KMS-11 (cell line): Measurements from ENCODE around the gene PTH1R.

Experiments
- H2AFZ ChIP-seq: fragments of 200-600 bp; sonication (generic); 2 replicates; pipeline ENCODE4 v1.6.1; 2016; ENCODE audit warnings: antibody characterized with exemption, mixed run types, low read depth
- H3K27ac ChIP-seq: fragments of 200-600 bp; sonication (generic); 2 replicates; pipeline ENCODE4 v1.6.1; 2016; ENCODE audit warnings: mild to moderate bottlenecking, mixed run types
- H3K27me3 ChIP-seq: fragments of 200-600 bp; sonication (generic); 2 replicates; pipeline ENCODE4 v1.6.1; 2017; ENCODE audit warnings: mild to moderate bottlenecking, low read depth, mixed run types, moderate library complexity; ENCODE audit not compliant: insufficient read depth
- H3K36me3 ChIP-seq: fragments of 200-600 bp; sonication (generic); 2 replicates; pipeline ENCODE4 v1.6.1; 2017; ENCODE audit warnings: mild to moderate bottlenecking, mixed run types; ENCODE audit not compliant: insufficient read depth
- H3K4me1 ChIP-seq: fragments of 200-600 bp; sonication (generic); 2 replicates; pipeline ENCODE4 v1.6.1; 2016; ENCODE audit warnings: mild to moderate bottlenecking, low read depth, mixed run types; ENCODE audit not compliant: poor library complexity, severe bottlenecking
- H3K4me2 ChIP-seq: fragments of 200-600 bp; sonication (generic); 2 replicates; pipeline ENCODE4 v1.7.0; 2016; ENCODE audit warnings: mild to moderate bottlenecking, mixed run types
- H3K4me3 ChIP-seq: fragments of 200-600 bp; sonication (generic); IDR thresholded peaks from 2 replicates; pipeline ENCODE4 v1.6.1; 2017; ENCODE audit warnings: low read depth, low read length, mixed read lengths; ENCODE audit not compliant: insufficient read depth
- H3K79me2 ChIP-seq: fragments of 200-600 bp; sonication (generic); 2 replicates; pipeline ENCODE4 v1.6.1; 2016; ENCODE audit warnings: low read depth, mixed run types; ENCODE audit not compliant: insufficient read depth
- H3K9ac ChIP-seq: fragments of 200-600 bp; sonication (generic); 2 replicates; pipeline ENCODE4 v1.6.1; 2016; ENCODE audit warnings: mild to moderate bottlenecking, mixed run types
- H4K20me1 ChIP-seq: fragments of 200-600 bp; sonication (generic); 2 replicates; pipeline ENCODE4 v1.6.1; 2016; ENCODE audit warnings: mild to moderate bottlenecking, mixed run types; ENCODE audit not compliant: insufficient read depth
- CTCF ChIP-seq: fragments of 200-600 bp; sonication (generic); conservative IDR thresholded peaks from 2 replicates; pipeline ENCODE4 v1.6.1; 2017; ENCODE audit warnings: low read depth, mild to moderate bottlenecking, antibody characterized with exemption, low read length, moderate library complexity, mixed read lengths

Gene PTH1R

GRCh38 chr3:46889381-46890110 lies 12.0 kb downstream of the PTH1R start:
- no peaks in the 10 kb centered on the region for H3K79me2 ChIP-seq
- H3K4me1 ChIP-seq, result no peaks in the 10 kb centered on the region
- no peak for TF ChIP-seq CTCF
- no peaks in the 10 kb centered on the region for H3K36me3 ChIP-seq
- no peak overlapping the region for H3K9ac ChIP-seq
- H3K4me3 ChIP-seq, result no peak overlapping the region
- H3K4me2 ChIP-seq, result no peak overlapping the region
- no peak overlapping the region for H3K27ac ChIP-seq
- H4K20me1 ChIP-seq, result no peaks in the 10 kb centered on the region
- peaks cover 2% of the 10 kb centered on the region; the same call in 1 of the 2 replicates for H3K27me3 ChIP-seq
- H2AFZ ChIP-seq, result no peak overlapping the region

GRCh38 chr3:46890132-46890531 lies 12.6 kb downstream of the PTH1R start:
- H3K27ac ChIP-seq, result no peak overlapping the region
- TF ChIP-seq CTCF, result no peak
- H3K79me2 ChIP-seq, result no peaks in the 10 kb centered on the region
- peaks cover 2% of the 10 kb centered on the region; the same call in 1 of the 2 replicates for H3K27me3 ChIP-seq
- H3K9ac ChIP-seq, result no peak overlapping the region
- no peak overlapping the region for H3K4me2 ChIP-seq
- H3K36me3 ChIP-seq, result no peaks in the 10 kb centered on the region
- H4K20me1 ChIP-seq, result no peaks in the 10 kb centered on the region
- no peak overlapping the region for H3K4me3 ChIP-seq
- no peak overlapping the region for H2AFZ ChIP-seq
- H3K4me1 ChIP-seq, result no peaks in the 10 kb centered on the region

- Histone ChIP-seq H3K4me2 (no peak overlapping the region), H3K4me1 (no peaks in the 10 kb centered on the region), H3K4me3 (no peak overlapping the region), H2AFZ (no peak overlapping the region), H3K27me3 (peaks cover 2% of the 10 kb centered on the region; the same call in 1 of the 2 replicates), H3K79me2 (no peaks in the 10 kb centered on the region), H3K27ac (no peak overlapping the region), H3K9ac (no peak overlapping the region), H4K20me1 (no peaks in the 10 kb centered on the region), H3K36me3 (no peaks in the 10 kb centered on the region)
- no peak for TF ChIP-seq CTCF
Observed at GRCh38 chr3:46891132-46891531, 13.6 kb downstream of the PTH1R start.

GRCh38 chr3:46892285-46893145 lies 15.0 kb downstream of the PTH1R start:
- H2AFZ ChIP-seq, result peak overlapping the region; percentile 71
- H3K27ac ChIP-seq, result no peak overlapping the region
- peaks cover 2% of the 10 kb centered on the region; the same call in 1 of the 2 replicates for H3K27me3 ChIP-seq
- H3K4me2 ChIP-seq, result peak overlapping the region; percentile 54; the same call in 1 of the 2 replicates
- no peaks in the 10 kb centered on the region for H3K4me1 ChIP-seq
- no peaks in the 10 kb centered on the region for H4K20me1 ChIP-seq
- H3K9ac ChIP-seq, result no peak overlapping the region; the same call in 1 of the 2 replicates
- no peaks in the 10 kb centered on the region for H3K79me2 ChIP-seq
- no peak overlapping the region for H3K4me3 ChIP-seq
- H3K36me3 ChIP-seq, result no peaks in the 10 kb centered on the region
- TF ChIP-seq CTCF, result no peak
